ENCODE measurements around the gene ITGA2B.

ITGA2B gene

DNA sequence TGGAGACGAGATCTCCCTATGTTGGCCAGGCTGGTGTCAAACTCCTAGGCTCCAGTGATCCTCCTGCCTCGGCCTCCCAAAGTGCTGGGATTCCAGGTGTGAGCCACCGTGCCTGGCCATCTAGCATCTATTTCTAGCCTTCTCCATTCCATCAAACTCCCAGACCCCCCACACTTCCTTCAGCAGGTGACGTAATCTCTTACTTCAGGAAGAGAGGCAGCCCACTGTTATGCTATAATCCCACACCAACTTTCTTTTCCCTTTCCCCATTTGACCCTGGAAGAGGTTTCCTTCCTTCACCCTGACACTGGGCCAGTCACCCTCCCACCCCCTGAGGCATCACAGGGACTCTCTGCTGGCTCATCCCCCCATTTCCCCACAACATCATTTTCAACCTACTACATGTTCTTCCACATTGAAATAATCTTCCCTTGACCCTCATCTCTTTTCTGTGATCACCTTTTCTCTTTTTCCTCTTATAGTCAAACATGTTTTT is 7.6 kb downstream of the ITGA2B start:
- ATAC-seq = no peak
- TF ChIP-seq ZFP30 (CRISPR knock-in tag; IDR thresholded peaks at IDR 0.05) (no peak), PPARA (CRISPR knock-in tag; IDR thresholded peaks at IDR 0.05; ENCODE audit: borderline replicate concordance) (no peak), CSDC2 (CRISPR knock-in tag; IDR thresholded peaks at IDR 0.05) (no peak), ZNF8 (CRISPR knock-in tag; IDR thresholded peaks at IDR 0.05) (no peak), OSR1 (CRISPR knock-in tag; IDR thresholded peaks at IDR 0.05) (no peak), ISL1 (CRISPR knock-in tag; IDR thresholded peaks at IDR 0.05) (no peak), ZFP3 (CRISPR knock-in tag; IDR thresholded peaks at IDR 0.05) (no peak), GLIS3 (CRISPR knock-in tag; IDR thresholded peaks at IDR 0.05) (no peak), ZNF70 (CRISPR knock-in tag; IDR thresholded peaks at IDR 0.05) (no peak), ZC3H10 (CRISPR knock-in tag; IDR thresholded peaks at IDR 0.05) (no peak), ARNTL (CRISPR knock-in tag; IDR thresholded peaks at IDR 0.05; ENCODE audit: borderline replicate concordance, low read depth) (no peak), TCF4 (CRISPR knock-in tag; IDR thresholded peaks at IDR 0.05; ENCODE audit: borderline replicate concordance) (no peak), BACH2 (CRISPR knock-in tag; IDR thresholded peaks at IDR 0.05; ENCODE audit: borderline replicate concordance) (no peak), TOX (CRISPR knock-in tag; IDR thresholded peaks at IDR 0.05; ENCODE audit: borderline replicate concordance) (no peak), SNAI2 (CRISPR knock-in tag; IDR thresholded peaks at IDR 0.05) (no peak), RARB (CRISPR knock-in tag; IDR thresholded peaks at IDR 0.05) (no peak)
- TF ChIP-seq, protein P1, sequence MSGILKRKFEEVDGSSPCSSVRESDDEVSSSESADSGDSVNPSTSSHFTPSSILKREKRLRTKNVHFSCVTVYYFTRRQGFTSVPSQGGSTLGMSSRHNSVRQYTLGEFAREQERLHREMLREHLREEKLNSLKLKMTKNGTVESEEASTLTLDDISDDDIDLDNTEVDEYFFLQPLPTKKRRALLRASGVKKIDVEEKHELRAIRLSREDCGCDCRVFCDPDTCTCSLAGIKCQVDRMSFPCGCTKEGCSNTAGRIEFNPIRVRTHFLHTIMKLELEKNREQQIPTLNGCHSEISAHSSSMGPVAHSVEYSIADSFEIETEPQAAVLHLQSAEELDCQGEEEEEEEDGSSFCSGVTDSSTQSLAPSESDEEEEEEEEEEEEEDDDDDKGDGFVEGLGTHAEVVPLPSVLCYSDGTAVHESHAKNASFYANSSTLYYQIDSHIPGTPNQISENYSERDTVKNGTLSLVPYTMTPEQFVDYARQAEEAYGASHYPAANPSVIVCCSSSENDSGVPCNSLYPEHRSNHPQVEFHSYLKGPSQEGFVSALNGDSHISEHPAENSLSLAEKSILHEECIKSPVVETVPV (CRISPR knock-in tag; IDR thresholded peaks at IDR 0.05) = no peak
- TF ChIP-seq, protein P2, sequence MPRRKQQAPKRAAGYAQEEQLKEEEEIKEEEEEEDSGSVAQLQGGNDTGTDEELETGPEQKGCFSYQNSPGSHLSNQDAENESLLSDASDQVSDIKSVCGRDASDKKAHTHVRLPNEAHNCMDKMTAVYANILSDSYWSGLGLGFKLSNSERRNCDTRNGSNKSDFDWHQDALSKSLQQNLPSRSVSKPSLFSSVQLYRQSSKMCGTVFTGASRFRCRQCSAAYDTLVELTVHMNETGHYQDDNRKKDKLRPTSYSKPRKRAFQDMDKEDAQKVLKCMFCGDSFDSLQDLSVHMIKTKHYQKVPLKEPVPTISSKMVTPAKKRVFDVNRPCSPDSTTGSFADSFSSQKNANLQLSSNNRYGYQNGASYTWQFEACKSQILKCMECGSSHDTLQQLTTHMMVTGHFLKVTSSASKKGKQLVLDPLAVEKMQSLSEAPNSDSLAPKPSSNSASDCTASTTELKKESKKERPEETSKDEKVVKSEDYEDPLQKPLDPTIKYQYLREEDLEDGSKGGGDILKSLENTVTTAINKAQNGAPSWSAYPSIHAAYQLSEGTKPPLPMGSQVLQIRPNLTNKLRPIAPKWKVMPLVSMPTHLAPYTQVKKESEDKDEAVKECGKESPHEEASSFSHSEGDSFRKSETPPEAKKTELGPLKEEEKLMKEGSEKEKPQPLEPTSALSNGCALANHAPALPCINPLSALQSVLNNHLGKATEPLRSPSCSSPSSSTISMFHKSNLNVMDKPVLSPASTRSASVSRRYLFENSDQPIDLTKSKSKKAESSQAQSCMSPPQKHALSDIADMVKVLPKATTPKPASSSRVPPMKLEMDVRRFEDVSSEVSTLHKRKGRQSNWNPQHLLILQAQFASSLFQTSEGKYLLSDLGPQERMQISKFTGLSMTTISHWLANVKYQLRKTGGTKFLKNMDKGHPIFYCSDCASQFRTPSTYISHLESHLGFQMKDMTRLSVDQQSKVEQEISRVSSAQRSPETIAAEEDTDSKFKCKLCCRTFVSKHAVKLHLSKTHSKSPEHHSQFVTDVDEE (CRISPR knock-in tag; IDR thresholded peaks at IDR 0.05) = no peak
- TF ChIP-seq, protein P3, sequence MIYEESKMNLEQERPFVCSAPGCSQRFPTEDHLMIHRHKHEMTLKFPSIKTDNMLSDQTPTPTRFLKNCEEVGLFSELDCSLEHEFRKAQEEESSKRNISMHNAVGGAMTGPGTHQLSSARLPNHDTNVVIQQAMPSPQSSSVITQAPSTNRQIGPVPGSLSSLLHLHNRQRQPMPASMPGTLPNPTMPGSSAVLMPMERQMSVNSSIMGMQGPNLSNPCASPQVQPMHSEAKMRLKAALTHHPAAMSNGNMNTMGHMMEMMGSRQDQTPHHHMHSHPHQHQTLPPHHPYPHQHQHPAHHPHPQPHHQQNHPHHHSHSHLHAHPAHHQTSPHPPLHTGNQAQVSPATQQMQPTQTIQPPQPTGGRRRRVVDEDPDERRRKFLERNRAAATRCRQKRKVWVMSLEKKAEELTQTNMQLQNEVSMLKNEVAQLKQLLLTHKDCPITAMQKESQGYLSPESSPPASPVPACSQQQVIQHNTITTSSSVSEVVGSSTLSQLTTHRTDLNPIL (CRISPR knock-in tag; IDR thresholded peaks at IDR 0.05; ENCODE audit: low read depth) = no peak
- TF ChIP-seq, protein P4, sequence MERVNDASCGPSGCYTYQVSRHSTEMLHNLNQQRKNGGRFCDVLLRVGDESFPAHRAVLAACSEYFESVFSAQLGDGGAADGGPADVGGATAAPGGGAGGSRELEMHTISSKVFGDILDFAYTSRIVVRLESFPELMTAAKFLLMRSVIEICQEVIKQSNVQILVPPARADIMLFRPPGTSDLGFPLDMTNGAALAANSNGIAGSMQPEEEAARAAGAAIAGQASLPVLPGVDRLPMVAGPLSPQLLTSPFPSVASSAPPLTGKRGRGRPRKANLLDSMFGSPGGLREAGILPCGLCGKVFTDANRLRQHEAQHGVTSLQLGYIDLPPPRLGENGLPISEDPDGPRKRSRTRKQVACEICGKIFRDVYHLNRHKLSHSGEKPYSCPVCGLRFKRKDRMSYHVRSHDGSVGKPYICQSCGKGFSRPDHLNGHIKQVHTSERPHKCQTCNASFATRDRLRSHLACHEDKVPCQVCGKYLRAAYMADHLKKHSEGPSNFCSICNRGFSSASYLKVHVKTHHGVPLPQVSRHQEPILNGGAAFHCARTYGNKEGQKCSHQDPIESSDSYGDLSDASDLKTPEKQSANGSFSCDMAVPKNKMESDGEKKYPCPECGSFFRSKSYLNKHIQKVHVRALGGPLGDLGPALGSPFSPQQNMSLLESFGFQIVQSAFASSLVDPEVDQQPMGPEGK (CRISPR knock-in tag; IDR thresholded peaks at IDR 0.05; ENCODE audit: borderline replicate concordance) = no peak

DNA sequence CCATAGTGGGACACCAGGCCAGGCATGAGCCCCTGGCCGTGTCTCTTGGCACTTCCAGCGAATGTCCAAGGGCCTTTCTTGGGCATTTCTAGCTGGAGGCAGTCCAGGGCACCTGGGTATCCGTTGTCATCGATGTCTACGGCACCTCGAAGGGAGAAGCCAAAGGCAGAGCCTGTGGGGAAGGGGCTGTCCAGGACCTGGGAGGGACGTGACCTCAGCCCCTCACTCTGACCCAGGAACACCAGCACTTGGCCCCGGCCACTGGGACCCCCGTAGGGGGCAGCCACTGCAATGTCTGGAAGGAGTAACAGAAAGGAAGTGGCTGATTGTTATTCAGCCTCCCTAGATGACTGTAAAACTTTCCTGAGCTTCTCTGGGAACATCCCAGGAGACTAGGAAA is 8.7 kb downstream of the ITGA2B start:
- no peak for ATAC-seq
- TF ChIP-seq, protein P5, sequence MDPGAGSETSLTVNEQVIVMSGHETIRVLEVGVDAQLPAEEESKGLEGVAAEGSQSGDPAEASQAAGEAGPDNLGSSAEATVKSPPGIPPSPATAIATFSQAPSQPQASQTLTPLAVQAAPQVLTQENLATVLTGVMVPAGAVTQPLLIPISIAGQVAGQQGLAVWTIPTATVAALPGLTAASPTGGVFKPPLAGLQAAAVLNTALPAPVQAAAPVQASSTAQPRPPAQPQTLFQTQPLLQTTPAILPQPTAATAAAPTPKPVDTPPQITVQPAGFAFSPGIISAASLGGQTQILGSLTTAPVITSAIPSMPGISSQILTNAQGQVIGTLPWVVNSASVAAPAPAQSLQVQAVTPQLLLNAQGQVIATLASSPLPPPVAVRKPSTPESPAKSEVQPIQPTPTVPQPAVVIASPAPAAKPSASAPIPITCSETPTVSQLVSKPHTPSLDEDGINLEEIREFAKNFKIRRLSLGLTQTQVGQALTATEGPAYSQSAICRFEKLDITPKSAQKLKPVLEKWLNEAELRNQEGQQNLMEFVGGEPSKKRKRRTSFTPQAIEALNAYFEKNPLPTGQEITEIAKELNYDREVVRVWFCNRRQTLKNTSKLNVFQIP (CRISPR knock-in tag; IDR thresholded peaks at IDR 0.05; ENCODE audit: borderline replicate concordance, low read depth) = no peak
- TF ChIP-seq, protein P3 (CRISPR knock-in tag; IDR thresholded peaks at IDR 0.05; ENCODE audit: low read depth) = no peak
- TF ChIP-seq, protein P1 (CRISPR knock-in tag; IDR thresholded peaks at IDR 0.05) = no peak
- no peak for TF ChIP-seq TCF4 (CRISPR knock-in tag; IDR thresholded peaks at IDR 0.05; ENCODE audit: borderline replicate concordance)
- TF ChIP-seq ZC3H10 (CRISPR knock-in tag; IDR thresholded peaks at IDR 0.05) = no peak
- no peak for TF ChIP-seq ZFP30 (CRISPR knock-in tag; IDR thresholded peaks at IDR 0.05)
- TF ChIP-seq PPARA (CRISPR knock-in tag; IDR thresholded peaks at IDR 0.05; ENCODE audit: borderline replicate concordance) = no peak
- no peak for TF ChIP-seq OSR1 (CRISPR knock-in tag; IDR thresholded peaks at IDR 0.05)
- no peak for TF ChIP-seq ZNF70 (CRISPR knock-in tag; IDR thresholded peaks at IDR 0.05)
- no peak for TF ChIP-seq GLIS3 (CRISPR knock-in tag; IDR thresholded peaks at IDR 0.05)
- no peak for TF ChIP-seq ARNTL (CRISPR knock-in tag; IDR thresholded peaks at IDR 0.05; ENCODE audit: borderline replicate concordance, low read depth)
- no peak for TF ChIP-seq SNAI2 (CRISPR knock-in tag; IDR thresholded peaks at IDR 0.05)
- TF ChIP-seq, protein P4 (CRISPR knock-in tag; IDR thresholded peaks at IDR 0.05; ENCODE audit: borderline replicate concordance) = no peak
- TF ChIP-seq ZNF565 (CRISPR knock-in tag; conservative IDR thresholded peaks at IDR 0.05; ENCODE audit: low read depth) = no peak
- no peak for TF ChIP-seq ZNF8 (CRISPR knock-in tag; IDR thresholded peaks at IDR 0.05)
- no peak for TF ChIP-seq RARB (CRISPR knock-in tag; IDR thresholded peaks at IDR 0.05)
- TF ChIP-seq TOX (CRISPR knock-in tag; IDR thresholded peaks at IDR 0.05; ENCODE audit: borderline replicate concordance) = no peak
- TF ChIP-seq ESRRG (CRISPR knock-in tag; IDR thresholded peaks at IDR 0.05) = no peak
- no peak for TF ChIP-seq ISL1 (CRISPR knock-in tag; IDR thresholded peaks at IDR 0.05)

Measured in SK-N-SH treated with all-trans-retinoic acid at 6 μM for 48 hours (cell line).